ENCODE measurements around the gene PTPRH.
"Not testable (repeated sequence)": the region's sequence is repeated elsewhere in the genome, so short reads cannot be mapped to it uniquely, and the experiment has no call there.

Gene PTPRH

GRCh38 chr19:55173714-55174409 is 35.4 kb downstream of the PTPRH start:
- TF ChIP-seq, protein P1, sequence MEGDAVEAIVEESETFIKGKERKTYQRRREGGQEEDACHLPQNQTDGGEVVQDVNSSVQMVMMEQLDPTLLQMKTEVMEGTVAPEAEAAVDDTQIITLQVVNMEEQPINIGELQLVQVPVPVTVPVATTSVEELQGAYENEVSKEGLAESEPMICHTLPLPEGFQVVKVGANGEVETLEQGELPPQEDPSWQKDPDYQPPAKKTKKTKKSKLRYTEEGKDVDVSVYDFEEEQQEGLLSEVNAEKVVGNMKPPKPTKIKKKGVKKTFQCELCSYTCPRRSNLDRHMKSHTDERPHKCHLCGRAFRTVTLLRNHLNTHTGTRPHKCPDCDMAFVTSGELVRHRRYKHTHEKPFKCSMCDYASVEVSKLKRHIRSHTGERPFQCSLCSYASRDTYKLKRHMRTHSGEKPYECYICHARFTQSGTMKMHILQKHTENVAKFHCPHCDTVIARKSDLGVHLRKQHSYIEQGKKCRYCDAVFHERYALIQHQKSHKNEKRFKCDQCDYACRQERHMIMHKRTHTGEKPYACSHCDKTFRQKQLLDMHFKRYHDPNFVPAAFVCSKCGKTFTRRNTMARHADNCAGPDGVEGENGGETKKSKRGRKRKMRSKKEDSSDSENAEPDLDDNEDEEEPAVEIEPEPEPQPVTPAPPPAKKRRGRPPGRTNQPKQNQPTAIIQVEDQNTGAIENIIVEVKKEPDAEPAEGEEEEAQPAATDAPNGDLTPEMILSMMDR (IDR thresholded peaks at IDR 0.05; ENCODE audit: extremely low read depth, insufficient read depth, missing control alignments): no peak
- in situ Hi-C loops (cut with MboI; ENCODE audit: low pct_unique_long_range_greater_than_20kb, low sequenced_read_pairs, unreplicated experiment): no loop called here
- peak; percentile 77 for DNase-seq (ENCODE audit: low spot score)

DNA sequence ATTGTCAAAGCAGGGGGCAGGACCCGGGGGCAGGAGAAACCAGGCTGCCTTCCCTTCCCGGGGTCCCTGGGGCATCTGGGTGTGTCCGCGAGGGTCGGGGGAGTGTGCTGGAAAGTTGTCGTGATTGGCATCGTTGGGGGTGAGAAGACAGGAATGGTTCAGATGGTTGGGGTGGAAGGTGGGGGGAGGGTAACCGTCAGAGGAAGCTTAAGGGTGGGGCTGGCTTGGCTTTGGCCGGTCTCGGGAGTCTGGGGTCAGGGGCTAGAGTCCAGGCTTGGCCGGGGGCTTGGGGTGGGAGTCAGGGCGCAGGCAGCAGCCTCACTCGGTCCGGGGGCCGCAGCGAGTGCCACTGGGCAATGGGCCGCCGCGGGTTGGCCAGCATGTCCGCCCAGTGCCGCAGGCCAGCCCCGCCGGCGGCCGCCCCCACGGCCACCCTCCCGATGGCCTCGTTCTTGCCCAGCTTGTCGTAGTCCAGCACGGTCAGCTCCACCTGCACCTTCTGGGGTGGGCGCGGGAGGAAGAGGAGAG is 36.1 kb downstream of the PTPRH start:
- DNase-seq (ENCODE audit: low spot score): no peak
- in situ Hi-C loops (cut with MboI; ENCODE audit: low pct_unique_long_range_greater_than_20kb, low sequenced_read_pairs, unreplicated experiment): no loop called here
- TF ChIP-seq, protein P1 (IDR thresholded peaks at IDR 0.05; ENCODE audit: extremely low read depth, insufficient read depth, missing control alignments): no peak

- no peak for DNase-seq (ENCODE audit: low spot score)
- TF ChIP-seq, protein P1 (IDR thresholded peaks at IDR 0.05; ENCODE audit: extremely low read depth, insufficient read depth, missing control alignments): no peak
- in situ Hi-C loops (cut with MboI; ENCODE audit: low pct_unique_long_range_greater_than_20kb, low sequenced_read_pairs, unreplicated experiment): no loop called here
Measured at GRCh38 chr19:55172741-55173140, 36.6 kb downstream of the PTPRH start.

DNA sequence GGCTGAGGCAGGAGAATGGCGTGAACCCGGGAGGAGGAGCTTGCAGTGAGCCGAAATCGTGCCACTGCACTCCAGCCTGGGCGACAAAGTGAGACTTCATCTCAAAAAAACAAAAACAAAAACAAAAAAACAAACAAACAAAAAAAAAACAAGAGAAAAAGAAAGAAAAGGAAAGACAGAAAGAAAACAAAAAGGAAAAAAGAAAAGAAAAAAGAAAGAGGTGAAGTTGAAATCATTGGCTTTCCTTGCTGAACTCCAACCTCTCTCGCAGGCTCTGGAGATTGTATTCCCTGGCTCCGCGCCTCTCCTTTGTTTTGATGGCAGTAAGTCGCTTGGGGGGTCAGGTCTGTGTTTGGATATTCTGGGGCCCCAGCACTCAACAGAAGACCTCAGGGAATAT is 37.0 kb downstream of the PTPRH start:
- in situ Hi-C loops (cut with MboI; ENCODE audit: low pct_unique_long_range_greater_than_20kb, low sequenced_read_pairs, unreplicated experiment): not testable (repeated sequence)

GRCh38 chr19:55171440-55171839 is 37.9 kb downstream of the PTPRH start:
- TF ChIP-seq, protein P1 (IDR thresholded peaks at IDR 0.05; ENCODE audit: extremely low read depth, insufficient read depth, missing control alignments): no peak
- in situ Hi-C loops (cut with MboI; ENCODE audit: low pct_unique_long_range_greater_than_20kb, low sequenced_read_pairs, unreplicated experiment): no loop called here
- DNase-seq (ENCODE audit: low spot score): no peak

More for the DNA sequence above, 37.0 kb downstream of the PTPRH start:
- not testable (repeated sequence) for DNase-seq (ENCODE audit: low spot score)

- TF ChIP-seq, protein P1 (IDR thresholded peaks at IDR 0.05; ENCODE audit: extremely low read depth, insufficient read depth, missing control alignments): no peak
- in situ Hi-C loops (cut with MboI; ENCODE audit: low pct_unique_long_range_greater_than_20kb, low sequenced_read_pairs, unreplicated experiment): no loop called here
- no peak for DNase-seq (ENCODE audit: low spot score)
Measured at GRCh38 chr19:55169136-55169535, 40.2 kb downstream of the PTPRH start.

- DNase-seq (ENCODE audit: low spot score): peak; percentile 99
- TF ChIP-seq, protein P1 (IDR thresholded peaks at IDR 0.05; ENCODE audit: extremely low read depth, insufficient read depth, missing control alignments): no peak
- in situ Hi-C loops (cut with MboI; ENCODE audit: low pct_unique_long_range_greater_than_20kb, low sequenced_read_pairs, unreplicated experiment): no loop called here
Measured at GRCh38 chr19:55166530-55167268, 42.6 kb downstream of the PTPRH start, which contains the start of gene DNAAF3. TSS of gene DNAAF3 (minus strand) at chr19:55166613. CDS start at chr19:55166413, 200 bp downstream.

All from GM13977 (cell line).